ENCODE results near the gene ARHGAP21. TPM values are rescaled to one million over a fixed set of nuclear protein-coding genes. Genes with fewer than 3 reads are reported as not detected.

Gene ARHGAP21
- total RNA-seq, 2 donors from 2014 or later, result 101 to 102 TPM

- no peak for DNase-seq
These were observed 166.6 kb downstream of the ARHGAP21 start for GRCh38 chr10:24556750-24557742.

GRCh38 chr10:24556126-24556749 is 167.4 kb downstream of the ARHGAP21 start:
- intact Hi-C loops (cut with DNase I, micrococcal nuclease), result no loop called here
- DNase-seq (no peak), ATAC-seq (no peak)

More at GRCh38 chr10:24556750-24557742, 166.6 kb downstream of the ARHGAP21 start:
- intact Hi-C loops (cut with DNase I, micrococcal nuclease), result no loop called here
- ATAC-seq, result peak; percentile 52

- ATAC-seq (no peak), DNase-seq (no peak)
- intact Hi-C loops (cut with DNase I, micrococcal nuclease), result no loop called here
These were observed 169.7 kb downstream of the ARHGAP21 start for GRCh38 chr10:24554036-24554435.

- ATAC-seq (no peak), DNase-seq (no peak)
- intact Hi-C loops (cut with DNase I, micrococcal nuclease), result no loop called here
These were observed 170.6 kb downstream of the ARHGAP21 start for GRCh38 chr10:24553051-24553612.

- DNase-seq (peak; percentile 83 to 91), ATAC-seq (peak; percentile 89)
- intact Hi-C loops (cut with DNase I, micrococcal nuclease), result no loop called here
These were observed 171.2 kb downstream of the ARHGAP21 start for GRCh38 chr10:24552346-24553016.

- DNase-seq (peak; percentile 19 to 33), ATAC-seq (peak; percentile 72)
- intact Hi-C loops (cut with DNase I, micrococcal nuclease), result no loop called here
These were observed 172.5 kb downstream of the ARHGAP21 start for GRCh38 chr10:24551161-24551560.

GRCh38 chr10:24550680-24551079 is 173.0 kb downstream of the ARHGAP21 start:
- intact Hi-C loops (cut with DNase I, micrococcal nuclease), result no loop called here
- DNase-seq, result no peak
- ATAC-seq, result no peak

- intact Hi-C loops (cut with DNase I, micrococcal nuclease), result no loop called here
- DNase-seq, result no peak
- no peak for ATAC-seq
These were observed 178.1 kb downstream of the ARHGAP21 start for GRCh38 chr10:24545585-24545984.

- intact Hi-C loops (cut with DNase I, micrococcal nuclease), result no loop called here
These were observed 178.9 kb downstream of the ARHGAP21 start for GRCh38 chr10:24544776-24545175.

GRCh38 chr10:24542314-24543270 is 181.1 kb downstream of the ARHGAP21 start:
- intact Hi-C loops (cut with DNase I, micrococcal nuclease), result no loop called here
- DNase-seq, result no peak
- ATAC-seq, result no peak

More at GRCh38 chr10:24544776-24545175, 178.9 kb downstream of the ARHGAP21 start:
- ATAC-seq (no peak), DNase-seq (no peak)

- ATAC-seq, result no peak
- intact Hi-C loops (cut with DNase I, micrococcal nuclease), result no loop called here
- no peak for DNase-seq
These were observed 182.4 kb downstream of the ARHGAP21 start for GRCh38 chr10:24541239-24541753.

- no peak for DNase-seq
- intact Hi-C loops (cut with DNase I, micrococcal nuclease), result no loop called here
- ATAC-seq, result no peak
These were observed 187.1 kb downstream of the ARHGAP21 start for GRCh38 chr10:24536636-24537035.

- intact Hi-C loops (cut with DNase I, micrococcal nuclease), result no loop called here
- DNase-seq (no peak), ATAC-seq (no peak)
These were observed 189.7 kb downstream of the ARHGAP21 start for GRCh38 chr10:24533981-24534380.

Other genes with a start within 250 kb of the ARHGAP21 start
- gene PRTFDC1, start 228.7 kb upstream of the ARHGAP21 start, total RNA-seq, result 1 to 10 TPM; 6.2 to 6.6 TPM

Data from left colon (tissue), 2 donors.